ENCODE data around the gene EBI3. TPM values are rescaled to one million over a fixed set of nuclear protein-coding genes. Genes with fewer than 3 reads are reported as not detected.

The EBI3 gene
- polyA plus RNA-seq, 1 donor (not counting 4 experiments of a cell fraction or from before 2014, with no cell fraction given), result 0.05 TPM

DNA sequence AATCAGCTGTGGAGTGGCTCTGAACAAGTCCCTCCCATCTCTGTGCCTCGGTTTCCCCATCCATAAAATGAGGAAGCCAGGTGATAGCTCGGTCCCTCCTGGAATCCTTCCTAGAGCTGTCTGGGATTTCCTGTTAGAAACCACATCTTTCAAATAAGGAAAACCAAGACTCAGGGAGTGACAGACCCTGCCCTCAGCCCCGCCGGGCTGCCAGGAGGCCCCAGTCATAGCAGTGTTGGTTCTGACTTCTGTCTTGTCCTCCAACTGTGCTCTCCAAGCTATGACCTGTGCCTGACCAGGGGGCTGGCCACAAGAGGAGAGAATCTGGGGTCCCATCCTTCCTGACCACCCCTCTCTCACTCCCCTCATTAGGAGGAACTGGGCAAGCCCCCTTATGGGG lies 48.7 kb downstream of the EBI3 start:
- FAIRE-seq, result no peak
- no peaks in the 10 kb centered on the region for H3K79me2 ChIP-seq (ENCODE audit: control insufficient read depth, insufficient read depth, low read length)
- no peak for DNase-seq (ENCODE audit: low read depth, low spot score)
- H3K4me2 ChIP-seq (ENCODE audit: control insufficient read depth, extremely low read depth, insufficient read depth, low read depth, low read length), result no peak overlapping the region
- H4K20me1 ChIP-seq (ENCODE audit: control insufficient read depth, extremely low read depth, insufficient read depth, low read length), result no peaks in the 10 kb centered on the region
- no peak for TF ChIP-seq EZH2 (IDR thresholded peaks at IDR 0.05; ENCODE audit: low read length)
- TF ChIP-seq, protein P1, sequence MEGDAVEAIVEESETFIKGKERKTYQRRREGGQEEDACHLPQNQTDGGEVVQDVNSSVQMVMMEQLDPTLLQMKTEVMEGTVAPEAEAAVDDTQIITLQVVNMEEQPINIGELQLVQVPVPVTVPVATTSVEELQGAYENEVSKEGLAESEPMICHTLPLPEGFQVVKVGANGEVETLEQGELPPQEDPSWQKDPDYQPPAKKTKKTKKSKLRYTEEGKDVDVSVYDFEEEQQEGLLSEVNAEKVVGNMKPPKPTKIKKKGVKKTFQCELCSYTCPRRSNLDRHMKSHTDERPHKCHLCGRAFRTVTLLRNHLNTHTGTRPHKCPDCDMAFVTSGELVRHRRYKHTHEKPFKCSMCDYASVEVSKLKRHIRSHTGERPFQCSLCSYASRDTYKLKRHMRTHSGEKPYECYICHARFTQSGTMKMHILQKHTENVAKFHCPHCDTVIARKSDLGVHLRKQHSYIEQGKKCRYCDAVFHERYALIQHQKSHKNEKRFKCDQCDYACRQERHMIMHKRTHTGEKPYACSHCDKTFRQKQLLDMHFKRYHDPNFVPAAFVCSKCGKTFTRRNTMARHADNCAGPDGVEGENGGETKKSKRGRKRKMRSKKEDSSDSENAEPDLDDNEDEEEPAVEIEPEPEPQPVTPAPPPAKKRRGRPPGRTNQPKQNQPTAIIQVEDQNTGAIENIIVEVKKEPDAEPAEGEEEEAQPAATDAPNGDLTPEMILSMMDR (optimal IDR thresholded peaks at IDR 0.05 in 1 of 3, IDR thresholded peaks at IDR 0.05 in 1 of 3, conservative IDR thresholded peaks at IDR 0.05 in 1 of 3; ENCODE audit: extremely low read depth in 1 of 3, insufficient read depth in 2 of 3, low read length in 3 of 3), result no peak
- no peaks in the 10 kb centered on the region for H3K9me1 ChIP-seq (ENCODE audit: control insufficient read depth, extremely low read depth, insufficient read depth, low read length)
- H2AFZ ChIP-seq (ENCODE audit: control insufficient read depth, low read length), result no peak overlapping the region
- H3K9me3 ChIP-seq (ENCODE audit: control insufficient read depth, low read depth, low read length), result no peaks in the 10 kb centered on the region
- dilution Hi-C loops (cut with MboI; ENCODE audit: extremely low pct_ligation_motif_present, low sequenced_read_pairs), result no loop called here
- no peaks in the 10 kb centered on the region for H3K36me3 ChIP-seq (ENCODE audit: control insufficient read depth in 2 of 2, extremely low read depth in 1 of 2, insufficient read depth in 2 of 2, low read length in 2 of 2)
- peaks cover 33% of the 10 kb centered on the region for H3K27me3 ChIP-seq (ENCODE audit: control insufficient read depth, extremely low read depth, insufficient read depth, low read length)
- no peak overlapping the region for H3K27ac ChIP-seq (ENCODE audit: control insufficient read depth, insufficient read depth, low read length)
- H3K4me3 ChIP-seq (ENCODE audit: control insufficient read depth in 2 of 3, extremely low read depth in 1 of 3, insufficient read depth in 2 of 3, low read depth in 1 of 3, low read length in 3 of 3), result no peak overlapping the region
- no peaks in the 10 kb centered on the region for H3K4me1 ChIP-seq (ENCODE audit: control insufficient read depth, extremely low read depth, insufficient read depth, low read length)
- no peak overlapping the region for H3K9ac ChIP-seq (ENCODE audit: control insufficient read depth, extremely low read depth, insufficient read depth, low read length)

DNA sequence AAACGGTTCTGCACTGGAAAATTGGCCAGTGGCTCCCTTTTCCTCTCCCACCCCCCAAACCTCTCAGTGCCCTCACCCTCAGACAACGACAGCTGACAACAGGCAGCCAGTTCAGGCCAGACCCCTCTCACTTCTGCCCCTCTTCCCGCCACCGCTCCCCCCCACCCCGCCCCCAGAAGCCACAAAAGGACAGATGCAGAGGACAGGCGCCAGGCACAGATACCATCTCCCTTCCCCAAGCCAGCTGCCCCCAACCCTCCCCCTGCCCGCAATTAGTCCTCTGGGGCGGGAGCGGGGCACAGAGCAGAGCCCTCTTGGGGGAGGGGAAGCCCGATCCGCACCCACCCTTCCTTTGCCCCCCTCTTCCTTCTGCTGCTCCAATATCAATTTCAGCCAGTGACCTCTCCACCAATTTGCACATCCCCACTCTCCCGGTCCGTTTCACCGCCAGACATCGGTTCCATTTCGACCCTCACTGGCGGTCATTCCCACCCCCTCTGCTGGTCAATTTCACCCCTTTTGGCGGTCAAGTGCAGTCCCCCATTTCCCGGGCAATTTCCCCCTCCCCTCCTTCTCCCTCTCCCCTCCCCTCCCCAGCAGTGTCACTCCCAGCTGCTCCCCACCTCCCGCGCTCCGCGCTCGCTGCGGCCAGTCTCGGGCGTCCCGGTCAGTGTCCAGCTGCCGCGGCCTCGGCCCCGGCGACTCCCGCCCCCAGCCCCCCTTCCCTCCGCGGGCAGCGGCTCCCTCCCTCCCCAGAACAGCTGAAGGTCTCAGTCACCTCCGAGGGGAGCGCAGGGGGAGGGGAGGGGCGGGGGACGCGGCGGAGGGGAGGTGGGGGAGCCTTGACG lies 49.3 kb downstream of the EBI3 start, which contains the start of gene SHD:
TSS of gene SHD (plus strand) at position 848 of the 848 bp plus-strand sequence. CDS start 798 bp downstream, outside the sequence.
- Histone ChIP-seq H3K4me1 (ENCODE audit: control insufficient read depth, extremely low read depth, insufficient read depth, low read length) (no peaks in the 10 kb centered on the region), H2AFZ (ENCODE audit: control insufficient read depth, low read length) (no peak within 1 kb of the TSS), H3K27ac (ENCODE audit: control insufficient read depth, insufficient read depth, low read length) (no peak within 1 kb of the TSS), H3K4me2 (ENCODE audit: control insufficient read depth, extremely low read depth, insufficient read depth, low read depth, low read length) (no peak within 1 kb of the TSS), H3K9me3 (ENCODE audit: control insufficient read depth, low read depth, low read length) (no peaks in the 10 kb centered on the region), H3K79me2 (ENCODE audit: control insufficient read depth, insufficient read depth, low read length) (no peaks in the 10 kb centered on the region), H3K9me1 (ENCODE audit: control insufficient read depth, extremely low read depth, insufficient read depth, low read length) (no peaks in the 10 kb centered on the region), H3K9ac (ENCODE audit: control insufficient read depth, extremely low read depth, insufficient read depth, low read length) (no peak within 1 kb of the TSS), H3K27me3 (ENCODE audit: control insufficient read depth, extremely low read depth, insufficient read depth, low read length) (peaks cover 33% of the 10 kb centered on the region), H3K36me3 (ENCODE audit: control insufficient read depth in 2 of 2, extremely low read depth in 1 of 2, insufficient read depth in 2 of 2, low read length in 2 of 2) (no peaks in the 10 kb centered on the region), H4K20me1 (ENCODE audit: control insufficient read depth, extremely low read depth, insufficient read depth, low read length) (no peaks in the 10 kb centered on the region), H3K4me3 (ENCODE audit: control insufficient read depth in 2 of 3, extremely low read depth in 1 of 3, insufficient read depth in 2 of 3, low read depth in 1 of 3, low read length in 3 of 3) (no peak within 1 kb of the TSS)
- FAIRE-seq (no peak), DNase-seq (ENCODE audit: low read depth, low spot score) (no peak)
- TF ChIP-seq, protein P1 (optimal IDR thresholded peaks at IDR 0.05 in 1 of 3, IDR thresholded peaks at IDR 0.05 in 1 of 3, conservative IDR thresholded peaks at IDR 0.05 in 1 of 3; ENCODE audit: extremely low read depth in 1 of 3, insufficient read depth in 2 of 3, low read length in 3 of 3), result no peak
- TF ChIP-seq EZH2 (IDR thresholded peaks at IDR 0.05; ENCODE audit: low read length), result peak; percentile 50
- dilution Hi-C loops (cut with MboI; ENCODE audit: extremely low pct_ligation_motif_present, low sequenced_read_pairs), result no loop called here
